NCI-H2171 treated with DMSO at 0.1 percent for 48 hours (cell line): Measurements from ENCODE around the gene LRRTM2.
"Not testable (repeated sequence)": the region's sequence is repeated elsewhere in the genome, so short reads cannot be mapped to it uniquely, and the experiment has no call there.

Experiments used
- DNase-seq: peaks from one replicate; lab custom pipeline; 2025; lab: John Stamatoyannopoulos, UW

Gene LRRTM2

DNA sequence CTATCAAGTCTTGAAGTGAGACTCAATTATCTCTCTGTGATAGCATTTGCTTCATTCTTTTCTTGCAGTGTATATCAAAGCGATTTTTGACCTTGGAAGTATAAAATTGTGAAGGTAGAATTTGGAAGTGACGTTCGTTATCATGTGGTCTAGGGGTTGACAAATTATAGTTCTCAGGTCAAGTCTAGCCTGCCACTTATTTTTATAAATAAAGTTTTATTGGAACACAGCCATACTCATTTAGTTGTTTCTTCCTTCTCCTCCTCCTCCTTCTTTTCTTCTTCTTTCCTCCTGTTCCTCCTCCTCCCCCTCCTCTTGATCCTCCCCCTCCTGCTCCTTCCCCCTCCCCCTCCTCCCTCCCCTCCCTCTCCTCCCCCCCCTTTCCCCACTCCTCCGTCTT lies 38.0 kb downstream of the LRRTM2 start:
- DNase-seq, result no peak

DNA sequence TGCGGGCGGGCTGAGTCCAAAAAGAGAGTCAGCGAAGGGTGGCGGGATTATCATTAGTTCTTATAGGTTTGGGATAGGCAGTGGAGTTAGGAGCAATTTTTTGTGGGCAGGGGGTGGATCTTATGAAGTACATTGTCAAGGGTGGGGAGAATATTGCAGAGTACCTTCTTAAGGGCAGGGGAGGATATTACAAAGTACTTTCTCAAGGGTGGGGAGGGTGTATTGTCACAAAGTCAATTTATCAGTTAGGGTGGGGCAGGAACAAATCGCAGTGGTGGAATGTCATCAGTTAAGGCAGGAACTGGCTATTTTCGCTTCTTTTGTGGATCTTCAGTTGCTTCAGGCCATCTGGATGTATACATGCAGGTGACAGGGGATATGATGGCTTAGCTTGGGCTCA lies 40.3 kb downstream of the LRRTM2 start:
- not testable (repeated sequence) for DNase-seq

DNA sequence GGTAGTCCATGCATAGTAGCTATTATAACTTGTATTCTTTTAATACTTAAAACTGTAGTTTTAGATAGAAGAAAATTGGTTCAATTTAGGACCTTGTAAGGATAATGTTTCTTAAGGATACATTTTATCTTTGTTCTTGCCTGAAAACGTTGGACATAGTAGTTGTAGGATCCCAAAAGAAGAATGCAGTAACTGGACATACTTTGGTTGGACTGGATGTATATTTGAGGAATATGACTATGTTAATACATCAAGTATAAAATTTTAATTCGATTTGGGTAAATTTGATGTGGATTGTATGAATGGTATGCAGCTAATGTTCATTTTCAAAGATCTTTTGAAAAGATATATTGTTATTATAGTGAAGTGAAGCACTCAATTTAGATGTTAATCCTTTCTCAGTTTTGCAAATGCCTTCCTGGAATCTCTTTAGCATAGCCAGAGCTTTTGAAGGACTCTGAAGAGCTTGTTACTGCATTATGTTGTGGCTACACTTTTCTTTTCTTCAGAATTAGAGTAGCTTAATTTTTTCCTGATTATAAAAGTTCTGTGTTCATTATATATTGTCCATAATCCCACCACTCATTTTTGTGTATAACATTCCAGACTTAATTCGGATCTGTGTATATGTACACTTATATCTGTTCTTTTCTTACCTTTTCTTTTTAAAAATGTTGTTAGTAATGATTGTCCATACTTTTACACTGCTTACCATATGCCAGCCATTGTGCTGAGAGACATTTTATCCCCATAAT lies 41.2 kb downstream of the LRRTM2 start:
- no peak for DNase-seq

DNA sequence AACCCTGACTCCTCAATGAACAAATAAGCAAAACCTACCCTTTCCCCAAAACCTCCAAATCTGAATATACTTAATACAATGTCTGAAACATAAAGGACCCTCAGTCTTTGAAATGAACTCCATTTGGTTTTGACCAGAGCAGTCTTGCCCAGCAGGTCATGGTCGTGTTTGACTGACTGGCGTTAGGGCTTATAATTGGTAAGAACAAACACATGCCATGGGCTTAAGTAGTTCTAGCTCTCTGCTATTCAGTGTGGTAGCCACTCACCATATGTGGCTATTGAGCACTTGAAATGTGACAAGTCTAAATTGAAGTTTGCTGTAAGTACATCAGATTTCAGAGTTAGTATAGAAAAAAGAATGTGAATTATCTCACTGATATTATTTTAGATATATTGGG lies 42.1 kb downstream of the LRRTM2 start:
- DNase-seq, result no peak

DNA sequence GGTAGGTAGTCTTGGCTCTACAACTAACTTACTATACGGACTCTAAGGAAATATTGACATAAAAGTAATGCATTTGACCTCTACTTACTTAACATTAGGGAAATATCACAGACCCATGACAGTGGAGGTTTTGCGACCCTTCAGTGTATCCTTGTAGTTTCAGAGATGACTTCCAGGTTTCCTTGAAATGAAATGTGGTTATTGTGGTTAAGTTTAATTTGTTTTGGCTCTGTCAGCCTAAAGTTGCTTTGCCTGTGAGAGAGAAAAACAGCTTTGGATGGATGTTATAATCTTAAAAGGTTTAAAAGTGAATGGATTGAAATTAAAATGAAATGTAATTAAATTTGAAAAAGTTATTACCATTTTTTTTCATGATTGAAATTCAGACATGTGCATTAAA lies 42.9 kb downstream of the LRRTM2 start:
- DNase-seq, result no peak

DNA sequence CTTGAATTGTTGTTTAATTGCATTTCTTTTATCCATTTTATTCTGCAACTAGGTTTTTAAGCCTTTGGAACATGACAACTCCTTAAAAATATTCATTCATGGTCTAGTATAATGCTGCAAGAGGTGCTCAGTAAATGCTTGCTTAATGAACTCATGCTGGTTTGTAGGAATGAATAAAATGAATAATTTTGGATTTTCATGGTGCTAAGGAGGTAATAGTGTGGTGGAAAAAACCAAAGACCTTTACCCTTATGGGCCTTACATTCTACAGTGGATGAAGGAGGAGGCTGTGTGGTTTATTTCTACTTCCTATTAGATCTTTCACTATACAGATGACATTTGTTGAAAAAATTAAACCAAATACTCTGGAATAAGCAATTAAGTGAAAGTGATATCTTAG lies 43.4 kb downstream of the LRRTM2 start:
- no peak for DNase-seq

DNA sequence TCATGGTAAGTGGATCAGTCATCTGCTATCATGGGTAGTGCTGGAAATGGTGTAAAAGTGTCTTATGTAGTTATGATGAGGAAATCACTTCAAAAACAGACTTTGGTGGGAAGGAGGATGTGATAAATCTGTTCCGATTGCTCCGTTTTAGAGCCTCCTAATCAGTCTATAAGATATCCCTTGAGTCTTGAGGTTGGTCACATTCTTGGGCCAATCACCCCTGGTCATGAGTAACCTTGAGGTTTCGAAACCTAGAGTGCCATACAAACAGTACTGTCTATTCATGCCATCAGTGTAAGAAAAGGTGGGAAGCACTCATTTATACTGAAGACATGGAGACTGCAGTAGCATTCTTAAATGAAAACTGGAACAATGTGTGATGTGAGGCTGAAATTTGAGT lies 45.8 kb downstream of the LRRTM2 start:
- DNase-seq, result no peak

DNA sequence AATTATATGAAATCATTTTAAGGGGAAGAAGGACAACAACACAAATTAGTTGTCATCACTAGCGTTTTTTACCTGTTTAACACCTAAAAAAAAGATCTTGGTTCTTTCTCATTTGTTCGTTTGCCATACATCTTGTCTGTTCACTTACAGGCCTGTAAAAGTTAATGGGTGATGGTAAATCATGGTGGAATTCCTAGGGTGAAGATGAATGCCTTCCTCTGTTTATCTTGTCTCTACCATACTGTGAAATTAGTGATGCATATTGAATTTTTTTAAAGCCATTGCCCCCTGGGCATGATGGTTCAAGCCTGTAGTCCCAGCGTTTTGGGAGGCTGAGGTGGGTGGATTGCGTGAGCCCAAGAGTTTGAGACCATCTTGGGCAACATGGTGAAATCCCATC lies 46.6 kb downstream of the LRRTM2 start:
- DNase-seq, result no peak

DNA sequence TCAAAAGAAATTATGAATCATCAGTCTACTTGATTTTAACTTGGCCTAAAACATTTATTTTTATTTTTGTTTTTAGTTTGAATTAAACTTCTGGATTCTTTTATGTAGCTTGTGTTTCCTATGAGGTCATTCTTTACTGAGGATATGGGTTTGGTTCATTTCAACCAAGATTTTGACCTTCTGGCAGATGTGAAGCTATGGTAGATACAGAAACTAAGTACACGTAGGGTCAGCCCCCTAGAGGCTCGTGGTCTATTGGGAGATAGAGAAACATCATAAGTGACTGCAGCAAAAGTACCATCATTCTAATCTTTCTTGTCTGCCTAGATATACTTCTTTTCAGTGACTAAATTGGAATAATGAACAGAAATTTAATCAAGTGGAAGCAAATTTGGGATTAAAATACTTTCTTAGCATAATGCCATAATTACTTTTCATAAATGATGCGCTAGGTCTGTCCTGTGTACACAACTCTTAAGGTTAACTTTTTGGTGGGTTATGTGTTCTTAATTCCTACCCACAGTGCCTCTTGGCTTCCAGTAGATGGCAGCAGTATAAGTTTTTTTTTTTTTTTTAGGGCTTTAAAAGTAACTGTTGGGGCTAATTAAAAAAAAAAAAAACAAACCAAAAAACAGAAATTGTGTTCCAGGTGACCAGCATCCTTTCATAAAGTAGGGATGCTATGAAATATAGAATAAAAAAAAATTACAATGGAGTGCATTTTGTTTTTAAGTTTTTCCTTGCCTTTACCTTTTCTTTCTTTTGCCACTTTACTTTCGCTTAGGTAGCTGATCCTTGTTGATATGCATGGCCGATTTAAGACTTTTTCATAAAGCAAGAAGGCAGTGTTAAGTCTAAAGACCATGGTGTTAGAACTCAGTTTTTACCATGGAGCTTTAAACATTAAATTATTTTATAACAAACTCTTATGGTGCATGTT lies 49.9 kb downstream of the LRRTM2 start:
- peak; percentile 17 for DNase-seq

DNA sequence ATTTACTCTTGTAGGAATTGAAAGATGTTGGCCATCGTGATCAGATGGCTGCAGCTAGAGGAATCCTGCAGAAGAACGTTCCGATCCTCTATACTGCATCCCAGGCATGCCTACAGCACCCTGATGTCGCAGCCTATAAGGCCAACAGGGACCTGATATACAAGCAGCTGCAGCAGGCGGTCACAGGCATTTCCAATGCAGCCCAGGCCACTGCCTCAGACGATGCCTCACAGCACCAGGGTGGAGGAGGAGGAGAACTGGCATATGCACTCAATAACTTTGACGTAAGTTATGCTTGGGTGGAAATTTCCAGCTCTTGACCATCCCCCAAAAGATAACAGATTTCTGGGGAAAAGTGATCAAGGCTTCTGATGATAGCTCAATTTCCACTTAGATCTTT lies 50.6 kb downstream of the LRRTM2 start:
- no peak for DNase-seq

DNA sequence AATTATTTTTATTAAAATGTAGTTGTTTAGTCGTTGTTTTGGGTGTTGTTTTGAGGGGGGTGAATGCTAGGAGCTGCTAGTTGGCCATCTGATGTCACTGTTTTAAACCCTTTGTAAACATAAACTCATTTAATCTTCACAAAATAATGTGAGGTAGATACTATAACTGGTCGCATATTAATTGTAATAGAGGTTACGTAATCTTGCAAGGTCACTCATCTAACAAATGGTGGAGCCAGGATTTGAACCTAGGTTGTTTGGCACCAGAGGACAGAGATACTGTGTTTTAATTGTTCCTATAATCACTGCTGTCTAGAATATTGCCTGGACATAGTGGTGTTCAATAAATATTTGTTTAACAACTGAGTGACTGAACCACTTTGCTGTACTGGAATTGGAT lies 54.4 kb downstream of the LRRTM2 start:
- no peak for DNase-seq

DNA sequence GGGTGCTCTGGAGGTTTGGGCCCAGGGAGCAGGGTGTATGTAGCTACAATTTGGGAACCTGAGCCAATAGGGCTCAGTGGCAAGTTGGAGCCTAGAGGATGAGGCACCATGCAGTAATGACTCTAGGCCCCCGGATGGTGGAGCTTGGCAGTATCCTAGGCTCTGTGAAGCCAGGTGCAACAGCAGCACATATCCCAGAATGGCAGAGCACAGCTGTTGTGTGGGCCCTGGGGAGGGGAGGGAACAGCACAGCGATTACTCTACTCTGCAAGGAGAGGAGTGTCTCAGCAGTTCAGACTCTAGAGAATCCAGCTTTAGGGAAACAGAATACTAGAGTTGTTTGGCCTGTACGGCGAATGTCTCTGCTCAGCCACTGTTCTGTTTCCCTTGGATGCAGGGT lies 56.1 kb downstream of the LRRTM2 start:
- DNase-seq, result peak; percentile 83
